ENCODE results near the gene LYSMD4.
"Not testable (repeated sequence)": the region's sequence is repeated elsewhere in the genome, so short reads cannot be mapped to it uniquely, and the experiment has no call there.

Gene LYSMD4

GRCh38 chr15:99755692-99756409 is 22.6 kb upstream of the LYSMD4 start:
- TF ChIP-seq POLR2A (IDR thresholded peaks at IDR 0.05; ENCODE audit: extremely low read depth, insufficient read length) = no peak
- TF ChIP-seq MAX (IDR thresholded peaks at IDR 0.05; ENCODE audit: low read depth, low read length) = peak; percentile 95
- TF ChIP-seq, protein P1, sequence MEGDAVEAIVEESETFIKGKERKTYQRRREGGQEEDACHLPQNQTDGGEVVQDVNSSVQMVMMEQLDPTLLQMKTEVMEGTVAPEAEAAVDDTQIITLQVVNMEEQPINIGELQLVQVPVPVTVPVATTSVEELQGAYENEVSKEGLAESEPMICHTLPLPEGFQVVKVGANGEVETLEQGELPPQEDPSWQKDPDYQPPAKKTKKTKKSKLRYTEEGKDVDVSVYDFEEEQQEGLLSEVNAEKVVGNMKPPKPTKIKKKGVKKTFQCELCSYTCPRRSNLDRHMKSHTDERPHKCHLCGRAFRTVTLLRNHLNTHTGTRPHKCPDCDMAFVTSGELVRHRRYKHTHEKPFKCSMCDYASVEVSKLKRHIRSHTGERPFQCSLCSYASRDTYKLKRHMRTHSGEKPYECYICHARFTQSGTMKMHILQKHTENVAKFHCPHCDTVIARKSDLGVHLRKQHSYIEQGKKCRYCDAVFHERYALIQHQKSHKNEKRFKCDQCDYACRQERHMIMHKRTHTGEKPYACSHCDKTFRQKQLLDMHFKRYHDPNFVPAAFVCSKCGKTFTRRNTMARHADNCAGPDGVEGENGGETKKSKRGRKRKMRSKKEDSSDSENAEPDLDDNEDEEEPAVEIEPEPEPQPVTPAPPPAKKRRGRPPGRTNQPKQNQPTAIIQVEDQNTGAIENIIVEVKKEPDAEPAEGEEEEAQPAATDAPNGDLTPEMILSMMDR (IDR thresholded peaks at IDR 0.05; ENCODE audit: low read depth, low read length) = peak; percentile 63
- peak; percentile 93 for TF ChIP-seq MYC (IDR thresholded peaks at IDR 0.05; ENCODE audit: low read depth, low read length)
- peak; percentile 84 for DNase-seq (ENCODE audit: low read depth)
- H3K4me3 ChIP-seq (ENCODE audit: low read depth, low read length) = no peak overlapping the region

- H3K4me3 ChIP-seq (ENCODE audit: low read depth, low read length) = no peak overlapping the region
- TF ChIP-seq, protein P1 (IDR thresholded peaks at IDR 0.05; ENCODE audit: low read depth, low read length) = no peak
- TF ChIP-seq MYC (IDR thresholded peaks at IDR 0.05; ENCODE audit: low read depth, low read length) (no peak), POLR2A (IDR thresholded peaks at IDR 0.05; ENCODE audit: extremely low read depth, insufficient read length) (no peak), MAX (IDR thresholded peaks at IDR 0.05; ENCODE audit: low read depth, low read length) (no peak)
- DNase-seq (ENCODE audit: low read depth) = no peak
These were observed 19.8 kb upstream of the LYSMD4 start for GRCh38 chr15:99753066-99753465.

- no peak for DNase-seq (ENCODE audit: low read depth)
- TF ChIP-seq MAX (IDR thresholded peaks at IDR 0.05; ENCODE audit: low read depth, low read length) = no peak
- H3K4me3 ChIP-seq (ENCODE audit: low read depth, low read length) = no peak overlapping the region
These were observed 19.3 kb upstream of the LYSMD4 start for GRCh38 chr15:99752556-99752955.

DNA sequence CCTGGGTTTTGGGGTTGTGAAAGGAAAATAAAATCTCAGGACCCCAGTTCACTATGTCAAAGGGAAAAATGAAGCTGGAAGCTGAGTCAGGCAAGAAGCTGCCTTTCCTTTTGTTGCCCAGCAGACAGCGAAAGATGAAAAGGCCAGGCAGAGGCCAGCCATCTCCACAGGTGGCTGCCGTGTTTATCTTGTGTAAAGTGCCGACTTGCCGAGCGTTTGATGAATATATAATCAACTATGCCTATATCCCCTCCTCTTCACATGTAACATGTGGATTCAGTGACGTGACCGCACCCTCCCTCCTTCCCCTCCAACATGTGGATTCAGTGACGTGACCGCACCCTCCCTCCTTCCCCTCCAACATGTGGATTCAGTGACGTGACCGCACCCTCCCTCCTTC is 17.1 kb upstream of the LYSMD4 start:
- H3K4me3 ChIP-seq (ENCODE audit: low read depth, low read length); DNase-seq (ENCODE audit: low read depth): not testable (repeated sequence)

DNA sequence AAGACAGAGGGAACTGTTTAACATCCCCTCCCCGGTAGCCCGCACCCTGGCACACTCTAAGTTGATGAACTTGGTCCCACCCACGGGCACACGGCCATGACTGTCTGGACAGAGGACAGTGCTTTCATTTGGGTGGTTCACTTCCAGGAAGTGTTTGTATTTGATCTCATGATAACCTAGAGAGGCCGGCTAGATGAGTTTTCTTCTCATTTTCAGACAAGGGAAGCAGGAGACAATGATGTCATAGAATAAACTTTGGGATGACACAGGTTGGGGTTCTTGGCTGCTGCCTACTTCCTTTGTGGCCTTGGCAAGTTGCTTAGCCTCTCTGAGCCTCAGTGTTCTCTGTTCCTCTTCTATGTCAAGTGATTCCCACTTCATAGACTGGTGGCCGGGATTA is 16.1 kb upstream of the LYSMD4 start:
- no peak for TF ChIP-seq MYC (IDR thresholded peaks at IDR 0.05; ENCODE audit: low read depth, low read length)
- TF ChIP-seq POLR2A (IDR thresholded peaks at IDR 0.05; ENCODE audit: extremely low read depth, insufficient read length) = no peak
- no peak overlapping the region for H3K4me3 ChIP-seq (ENCODE audit: low read depth, low read length)
- no peak for DNase-seq (ENCODE audit: low read depth)

DNA sequence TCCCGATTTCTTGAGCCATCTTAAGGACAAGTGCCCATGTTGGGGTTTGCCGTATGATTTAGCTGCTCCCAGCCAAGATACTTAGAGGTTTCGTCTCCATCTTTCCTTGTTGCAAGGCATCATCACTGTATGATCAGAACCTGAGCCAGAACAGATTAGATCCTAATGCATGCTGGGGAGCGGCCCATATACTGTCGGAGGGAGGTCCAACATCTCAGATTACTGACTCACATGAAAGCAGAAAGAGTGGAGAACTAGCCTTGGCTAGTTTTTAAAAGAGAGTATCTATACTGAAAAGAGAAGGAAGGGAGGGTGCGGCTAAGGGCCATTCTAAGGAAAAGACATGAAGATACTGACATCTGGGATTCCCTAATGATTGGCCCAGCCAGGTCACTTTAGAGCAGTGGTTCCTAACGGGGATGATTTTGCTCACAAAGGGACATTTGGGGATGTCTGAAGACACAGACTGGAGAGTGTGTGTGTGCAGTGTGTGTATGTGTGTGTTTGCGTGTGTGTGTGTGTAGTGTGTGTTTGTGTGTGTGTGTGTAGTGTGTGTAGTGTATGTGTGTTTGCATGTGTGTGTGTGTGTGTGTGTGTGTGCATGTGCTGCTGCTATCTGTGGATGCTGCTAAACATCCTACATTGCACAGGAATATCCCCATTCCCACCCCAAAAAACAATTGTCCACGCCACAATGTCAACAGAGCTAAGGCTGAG is 12.3 kb upstream of the LYSMD4 start:
- no peak for DNase-seq (ENCODE audit: low read depth)
- no peak for TF ChIP-seq MYC (IDR thresholded peaks at IDR 0.05; ENCODE audit: low read depth, low read length)
- no peak for TF ChIP-seq POLR2A (IDR thresholded peaks at IDR 0.05; ENCODE audit: extremely low read depth, insufficient read length)
- H3K4me3 ChIP-seq (ENCODE audit: low read depth, low read length) = no peak overlapping the region

GRCh38 chr15:99744142-99744541 is 10.9 kb upstream of the LYSMD4 start:
- TF ChIP-seq MAX (IDR thresholded peaks at IDR 0.05; ENCODE audit: low read depth, low read length) (no peak), MYC (IDR thresholded peaks at IDR 0.05; ENCODE audit: low read depth, low read length) (no peak), POLR2A (IDR thresholded peaks at IDR 0.05; ENCODE audit: extremely low read depth, insufficient read length) (no peak)
- TF ChIP-seq, protein P1 (IDR thresholded peaks at IDR 0.05; ENCODE audit: low read depth, low read length) = no peak
- no peak for DNase-seq (ENCODE audit: low read depth)
- H3K4me3 ChIP-seq (ENCODE audit: low read depth, low read length) = no peak overlapping the region

- TF ChIP-seq MYC (IDR thresholded peaks at IDR 0.05; ENCODE audit: low read depth, low read length) (no peak), MAX (IDR thresholded peaks at IDR 0.05; ENCODE audit: low read depth, low read length) (no peak), POLR2A (IDR thresholded peaks at IDR 0.05; ENCODE audit: extremely low read depth, insufficient read length) (no peak)
- TF ChIP-seq, protein P1 (IDR thresholded peaks at IDR 0.05; ENCODE audit: low read depth, low read length) = no peak
- DNase-seq (ENCODE audit: low read depth) = no peak
- H3K4me3 ChIP-seq (ENCODE audit: low read depth, low read length) = no peak overlapping the region
These were observed 8.6 kb upstream of the LYSMD4 start for GRCh38 chr15:99741835-99742234.
